CD4-positive, alpha-beta T cell treated with Interferon alpha-2 for 1 hour (primary cell): ENCODE results near the gene NBEAL2.
"Not testable (repeated sequence)": the region's sequence is repeated elsewhere in the genome, so short reads cannot be mapped to it uniquely, and the experiment has no call there.

Experiments used
- DNase-seq, 2 donors: peaks; one replicate each; pipeline ENCODE4 v3.0.0-alpha.2; 2020 to 2022

NBEAL2 gene

GRCh38 chr3:47012342-47013230 is 33.1 kb downstream of the NBEAL2 start:
- DNase-seq = no peak

GRCh38 chr3:47013231-47013630 is 33.8 kb downstream of the NBEAL2 start:
- no peak for DNase-seq

- no peak for DNase-seq
These were observed 34.6 kb downstream of the NBEAL2 start for GRCh38 chr3:47014036-47014435.

GRCh38 chr3:47015151-47015550 is 35.7 kb downstream of the NBEAL2 start:
- no peak for DNase-seq

GRCh38 chr3:47016086-47016933 is 36.8 kb downstream of the NBEAL2 start:
- no peak for DNase-seq

- peak in 1 of 2 donors; percentile 46 for DNase-seq
These were observed 37.5 kb downstream of the NBEAL2 start for GRCh38 chr3:47016934-47017435.

GRCh38 chr3:47017504-47018268 is 38.2 kb downstream of the NBEAL2 start:
- DNase-seq = no peak

- no peak for DNase-seq
These were observed 38.8 kb downstream of the NBEAL2 start for GRCh38 chr3:47018269-47018611.

- no peak for DNase-seq
These were observed 39.7 kb downstream of the NBEAL2 start for GRCh38 chr3:47019201-47019600.

GRCh38 chr3:47020311-47020710 is 40.8 kb downstream of the NBEAL2 start:
- DNase-seq = no peak

GRCh38 chr3:47022641-47023071 is 43.2 kb downstream of the NBEAL2 start:
- no peak for DNase-seq

- DNase-seq = no peak
These were observed 45.5 kb downstream of the NBEAL2 start for GRCh38 chr3:47024932-47025331.

GRCh38 chr3:47026432-47026831 is 47.0 kb downstream of the NBEAL2 start:
- DNase-seq = not testable (repeated sequence)

GRCh38 chr3:47028146-47028545 is 48.7 kb downstream of the NBEAL2 start:
- DNase-seq = no peak

- no peak for DNase-seq
These were observed 49.2 kb downstream of the NBEAL2 start for GRCh38 chr3:47028667-47029066.

GRCh38 chr3:47031041-47031440 is 51.6 kb downstream of the NBEAL2 start:
- DNase-seq = not testable (repeated sequence)

- no peak for DNase-seq
These were observed 55.5 kb downstream of the NBEAL2 start for GRCh38 chr3:47034868-47035489.

GRCh38 chr3:47035645-47036044 is 56.2 kb downstream of the NBEAL2 start:
- no peak for DNase-seq

- DNase-seq = no peak
These were observed 56.7 kb downstream of the NBEAL2 start for GRCh38 chr3:47036145-47036544.

- not testable (repeated sequence) for DNase-seq
These were observed 57.8 kb downstream of the NBEAL2 start for GRCh38 chr3:47037302-47037701.

GRCh38 chr3:47041114-47041513 is 61.6 kb downstream of the NBEAL2 start:
- DNase-seq = no peak

GRCh38 chr3:47042231-47042791 is 62.8 kb downstream of the NBEAL2 start:
- DNase-seq = no peak
